CD4-positive, alpha-beta T cell treated with Interleukin-21 for 1 hour (primary cell): ENCODE measurements around the gene ABCA4.
"Not testable (repeated sequence)": the region's sequence is repeated elsewhere in the genome, so short reads cannot be mapped to it uniquely, and the experiment has no call there.

Experiments used
- DNase-seq: peaks from one replicate; pipeline ENCODE4 v3.0.0-alpha.2; 2020

The ABCA4 gene

DNA sequence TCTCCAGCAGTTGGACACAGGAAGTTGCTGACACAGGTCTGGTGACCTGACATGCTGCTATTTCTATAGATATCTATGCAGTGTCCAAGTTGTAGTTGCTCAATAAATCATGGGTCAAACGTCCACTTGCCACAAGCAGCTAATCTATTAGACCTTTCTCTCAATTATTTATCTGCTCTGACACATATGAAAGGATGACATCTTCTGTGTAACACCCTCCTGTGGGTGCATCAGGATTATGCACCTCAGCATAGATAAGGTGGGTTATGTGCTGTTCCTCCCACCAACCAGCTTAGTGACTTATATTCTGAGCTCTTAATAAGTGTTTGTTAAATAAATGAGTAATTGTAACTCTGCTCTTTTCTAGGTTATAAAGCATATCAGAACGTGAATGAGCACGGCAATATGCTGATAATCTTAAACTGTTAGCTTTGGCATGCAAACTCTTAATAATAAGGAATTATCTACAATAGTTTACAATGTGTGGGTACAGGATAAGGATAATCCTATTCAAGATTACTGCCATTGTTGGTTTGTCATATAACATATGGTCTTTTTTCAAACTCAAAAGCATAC is 121.0 kb downstream of the ABCA4 start:
- no peak for DNase-seq

DNA sequence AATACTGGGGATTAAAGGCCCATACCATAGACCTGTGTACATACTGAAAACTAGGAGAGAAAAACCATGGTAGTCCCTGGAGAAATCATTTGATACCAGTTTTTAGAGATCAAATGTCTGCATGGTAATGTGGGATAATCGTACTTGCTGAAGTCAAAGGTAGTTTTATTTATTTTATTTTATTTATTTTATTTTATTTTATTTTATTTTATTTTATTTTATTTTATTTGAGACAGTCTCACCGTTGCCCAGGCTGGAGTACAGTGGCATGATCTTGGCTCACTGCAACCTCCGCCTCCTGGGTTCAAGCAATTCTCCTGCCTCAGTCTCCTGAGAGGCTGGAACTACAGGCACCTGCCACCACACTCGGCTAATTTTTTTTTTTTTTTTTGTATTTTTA is 122.4 kb downstream of the ABCA4 start:
- DNase-seq = not testable (repeated sequence)

DNA sequence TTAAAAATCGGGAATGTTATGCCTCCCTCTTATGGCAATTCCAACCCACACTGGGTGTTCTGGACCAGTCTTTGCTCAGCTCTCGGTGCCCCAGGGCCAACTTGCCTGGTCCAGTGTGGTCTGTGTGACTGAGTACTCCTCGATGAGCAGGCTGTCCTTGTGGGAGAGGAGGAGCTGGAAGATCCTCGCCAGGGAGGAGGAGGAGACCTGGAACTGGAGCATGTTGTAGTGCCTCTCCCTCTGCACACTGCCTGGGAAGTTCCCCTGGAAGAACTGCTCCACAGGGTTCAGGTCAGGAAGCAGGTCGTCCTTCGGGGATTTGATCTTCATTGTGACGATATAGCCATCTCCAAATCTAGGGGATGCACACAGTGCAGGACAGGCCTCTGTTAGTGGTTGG is 123.2 kb downstream of the ABCA4 start:
- DNase-seq = no peak

DNA sequence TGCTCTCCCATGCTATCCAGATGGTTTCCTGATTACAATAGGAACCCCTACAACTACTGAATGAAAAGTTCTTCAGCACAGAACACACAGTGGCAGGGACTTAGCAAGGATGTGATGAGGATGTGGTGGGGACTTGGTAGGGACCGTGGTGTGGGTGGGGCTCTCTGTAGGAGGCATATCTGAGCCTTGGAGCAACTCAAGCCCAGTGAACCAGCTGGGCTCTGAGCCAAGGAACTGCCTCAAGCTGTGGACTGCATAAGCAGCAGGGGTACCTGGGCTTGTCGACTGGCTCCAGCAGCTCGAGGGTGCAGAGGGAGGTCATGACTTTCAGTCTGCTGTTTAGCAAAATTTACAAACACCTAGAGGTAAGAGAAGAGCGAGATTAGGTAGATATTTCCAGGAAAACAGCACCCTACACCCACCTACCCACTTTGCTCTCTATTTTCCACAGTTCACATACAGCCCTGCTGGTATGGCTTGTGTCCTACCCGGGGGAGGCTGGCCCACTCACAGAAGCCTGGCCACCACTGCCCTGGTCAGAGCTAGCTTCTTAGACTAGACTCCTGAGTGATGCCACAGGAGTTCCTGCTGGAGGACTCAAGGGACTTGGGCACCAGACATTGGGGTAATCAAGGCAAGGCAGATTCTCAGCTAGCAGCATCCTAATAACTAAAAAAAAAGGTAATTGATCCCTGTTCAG is 125.0 kb downstream of the ABCA4 start:
- no peak for DNase-seq

DNA sequence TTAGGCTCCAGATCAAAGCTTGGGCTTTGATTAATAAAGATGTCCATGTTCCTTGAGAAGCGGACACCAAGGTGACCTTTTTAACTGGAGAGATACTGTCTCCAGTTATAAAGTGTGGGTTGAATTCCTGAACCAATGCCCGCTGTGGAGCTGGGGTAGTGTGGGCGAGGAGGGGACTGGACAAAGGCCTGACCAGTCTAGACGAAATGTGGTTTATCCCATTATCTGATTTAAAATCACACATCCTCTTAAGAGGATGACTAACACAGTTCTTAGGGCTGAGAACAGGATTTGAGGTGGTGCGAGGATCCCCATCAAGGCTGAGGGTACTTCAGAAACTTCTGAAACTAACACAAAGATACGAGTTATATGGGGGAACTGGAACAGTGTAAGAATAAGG is 127.2 kb downstream of the ABCA4 start:
- no peak for DNase-seq

DNA sequence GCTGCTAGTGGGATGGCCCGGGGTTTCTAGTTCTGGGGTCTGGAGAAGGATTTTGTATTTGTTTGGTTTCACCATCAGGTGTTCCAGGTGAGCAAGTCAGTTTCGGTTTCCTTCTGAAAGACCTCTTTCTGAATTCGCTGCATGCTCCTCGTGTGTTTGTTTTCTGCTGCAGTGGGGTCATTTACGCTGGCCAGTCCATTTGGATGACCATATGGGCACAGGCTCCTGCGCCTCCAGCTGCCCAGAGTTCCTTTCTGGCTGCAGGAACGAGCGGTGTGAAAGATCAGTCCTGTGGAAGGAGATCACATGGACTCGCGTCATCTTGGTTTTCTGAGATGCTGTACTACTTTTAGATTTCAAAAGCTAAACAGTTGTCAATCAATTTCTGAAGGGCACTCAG is 128.0 kb downstream of the ABCA4 start:
- DNase-seq = no peak

DNA sequence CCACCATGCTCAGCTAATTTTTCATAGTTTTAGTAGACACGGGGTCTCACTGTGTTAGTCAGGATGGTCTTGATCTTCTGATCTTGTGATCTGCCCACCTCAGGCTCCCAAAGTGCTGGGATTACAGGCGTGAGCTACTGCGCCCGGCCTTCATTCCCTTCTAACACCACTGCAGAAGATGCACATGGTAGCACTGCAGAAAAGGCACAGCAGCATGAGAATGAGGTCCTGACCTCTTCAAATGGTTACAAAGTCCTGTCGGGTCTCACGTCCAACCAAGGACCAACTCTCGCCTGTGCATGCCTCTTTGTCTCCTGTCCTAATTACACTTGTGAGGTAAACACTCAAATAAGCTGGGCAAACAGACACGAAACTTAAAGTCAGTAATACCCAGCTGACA is 128.8 kb downstream of the ABCA4 start:
- no peak for DNase-seq

DNA sequence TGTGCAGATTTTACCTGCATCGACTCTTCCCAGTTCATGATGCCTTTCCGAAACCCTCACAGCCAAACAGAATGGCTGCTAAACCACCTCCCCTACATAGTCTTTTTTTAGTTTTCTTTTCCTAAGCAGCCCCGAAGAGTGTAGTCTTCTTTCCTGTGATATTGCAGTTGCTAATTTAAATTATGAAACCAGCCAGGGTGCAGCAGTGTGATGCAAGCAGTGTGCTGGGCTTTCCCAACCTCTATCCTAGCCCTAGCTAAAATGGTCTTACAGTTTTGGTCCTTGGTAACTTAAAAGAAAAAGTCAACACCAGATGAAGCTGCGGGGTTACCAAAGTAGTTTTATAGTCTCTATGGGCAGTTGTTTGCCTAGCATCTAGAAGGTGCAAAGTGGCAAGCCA is 129.7 kb downstream of the ABCA4 start:
- no peak for DNase-seq

DNA sequence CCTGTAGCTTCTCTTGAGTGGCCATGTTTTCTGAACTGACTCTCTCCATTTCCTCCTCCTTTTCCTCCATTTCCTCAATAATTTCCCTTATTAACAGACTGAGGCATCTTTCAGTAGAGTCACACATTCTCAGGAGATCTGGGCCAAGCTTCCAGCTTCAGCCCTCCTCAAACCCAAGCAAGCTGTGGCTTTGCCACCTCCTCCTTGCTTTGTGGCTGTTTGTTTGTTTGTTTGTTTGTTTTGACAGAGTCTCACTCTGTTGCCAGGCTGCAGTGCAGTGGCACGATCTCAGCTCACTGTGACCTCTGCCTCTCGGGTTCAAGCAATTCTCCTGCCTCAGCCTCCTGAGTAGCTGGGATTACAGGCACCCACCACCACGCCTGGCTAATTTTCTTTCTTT is 130.5 kb downstream of the ABCA4 start:
- DNase-seq = not testable (repeated sequence)

DNA sequence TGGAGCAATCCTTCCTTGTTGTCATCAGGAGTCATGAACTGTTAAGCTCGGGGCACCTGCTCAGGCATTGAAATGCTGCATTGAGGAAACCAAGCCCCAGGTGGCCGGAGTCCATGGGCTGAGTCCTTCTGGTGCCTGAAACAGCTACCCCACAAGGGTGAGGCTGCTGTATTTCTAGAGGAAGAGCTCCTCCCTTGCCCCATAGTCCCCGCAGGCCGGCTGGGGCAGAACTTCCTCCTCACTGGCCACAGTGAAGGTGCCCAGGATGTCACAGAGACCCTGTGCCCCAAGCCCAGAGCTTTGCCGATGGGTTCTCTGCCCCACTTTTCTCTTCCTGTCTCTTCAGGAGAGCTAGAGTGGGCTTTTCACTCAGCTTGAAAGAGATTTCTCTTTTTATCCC is 130.9 kb downstream of the ABCA4 start:
- no peak for DNase-seq

DNA sequence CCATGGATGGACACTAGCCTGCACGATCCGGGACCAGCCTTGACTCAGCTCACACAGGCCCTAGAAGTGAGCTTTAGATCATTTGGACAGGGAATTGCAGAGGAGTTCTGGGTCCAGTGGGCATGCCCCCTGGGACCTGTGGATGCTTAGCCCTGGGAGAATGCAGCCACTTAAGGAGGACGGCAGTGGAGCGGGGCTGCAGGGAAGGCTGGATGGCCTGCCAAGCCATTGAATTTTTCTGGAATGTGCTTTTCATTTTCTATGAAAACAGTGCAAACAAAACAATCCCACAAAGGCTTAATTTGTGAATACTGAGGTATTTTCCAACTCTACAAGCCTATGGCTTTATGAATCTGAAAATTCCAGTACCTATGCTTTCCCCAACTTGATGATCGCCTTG is 131.3 kb downstream of the ABCA4 start:
- no peak for DNase-seq

DNA sequence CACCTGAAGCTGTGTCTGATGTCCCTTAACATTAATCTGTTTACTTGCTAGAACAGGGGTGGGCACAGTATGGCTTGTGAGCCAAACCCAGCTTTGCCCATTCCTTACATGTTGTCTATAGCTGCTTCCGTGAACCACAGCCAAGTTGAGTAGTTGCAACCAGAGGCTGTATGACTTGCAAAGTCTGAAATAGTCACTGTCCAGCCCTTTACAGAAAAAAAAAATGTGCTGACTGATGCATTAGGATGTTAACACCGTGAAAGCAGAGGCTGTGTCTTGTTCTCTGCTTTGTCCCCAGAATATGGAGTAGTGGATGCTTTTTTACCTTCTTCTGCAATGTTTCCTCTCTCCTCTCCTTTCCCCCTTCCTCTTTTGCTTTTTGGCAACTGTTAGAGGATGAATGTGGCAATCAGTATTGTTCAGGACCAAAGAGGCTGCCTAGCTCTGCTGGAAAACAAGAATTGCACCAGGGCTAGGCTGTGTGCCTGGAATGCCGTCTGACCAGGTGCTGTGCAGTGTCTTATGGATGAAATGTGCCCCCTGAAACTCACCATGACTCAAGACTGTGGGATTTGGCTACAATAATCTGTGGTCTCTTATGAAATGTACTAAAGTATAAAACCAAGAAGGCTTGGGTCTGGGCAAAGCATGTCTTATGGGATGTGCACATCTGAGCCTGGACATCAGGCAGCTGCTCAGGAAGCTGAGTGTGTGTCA is 132.2 kb downstream of the ABCA4 start:
- DNase-seq = no peak

DNA sequence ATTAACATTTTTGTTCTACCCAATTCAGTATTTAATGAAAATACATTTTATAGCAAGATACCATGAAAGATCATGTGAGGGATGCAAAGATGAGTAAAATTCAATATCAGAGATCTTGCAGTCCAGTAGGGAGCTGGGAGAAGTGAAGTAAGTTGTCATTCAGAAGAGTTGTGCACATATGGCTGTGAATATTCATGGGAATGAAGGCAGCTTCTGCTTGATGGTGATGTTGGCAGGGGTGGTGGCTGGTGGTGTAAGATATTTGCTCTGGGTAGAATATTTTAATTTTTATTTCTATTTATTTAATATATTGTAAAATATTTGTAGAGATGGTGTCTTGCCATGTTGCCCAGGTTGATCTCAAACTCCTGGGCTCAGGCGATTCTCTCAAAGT is 139.7 kb downstream of the ABCA4 start:
- no peak for DNase-seq

DNA sequence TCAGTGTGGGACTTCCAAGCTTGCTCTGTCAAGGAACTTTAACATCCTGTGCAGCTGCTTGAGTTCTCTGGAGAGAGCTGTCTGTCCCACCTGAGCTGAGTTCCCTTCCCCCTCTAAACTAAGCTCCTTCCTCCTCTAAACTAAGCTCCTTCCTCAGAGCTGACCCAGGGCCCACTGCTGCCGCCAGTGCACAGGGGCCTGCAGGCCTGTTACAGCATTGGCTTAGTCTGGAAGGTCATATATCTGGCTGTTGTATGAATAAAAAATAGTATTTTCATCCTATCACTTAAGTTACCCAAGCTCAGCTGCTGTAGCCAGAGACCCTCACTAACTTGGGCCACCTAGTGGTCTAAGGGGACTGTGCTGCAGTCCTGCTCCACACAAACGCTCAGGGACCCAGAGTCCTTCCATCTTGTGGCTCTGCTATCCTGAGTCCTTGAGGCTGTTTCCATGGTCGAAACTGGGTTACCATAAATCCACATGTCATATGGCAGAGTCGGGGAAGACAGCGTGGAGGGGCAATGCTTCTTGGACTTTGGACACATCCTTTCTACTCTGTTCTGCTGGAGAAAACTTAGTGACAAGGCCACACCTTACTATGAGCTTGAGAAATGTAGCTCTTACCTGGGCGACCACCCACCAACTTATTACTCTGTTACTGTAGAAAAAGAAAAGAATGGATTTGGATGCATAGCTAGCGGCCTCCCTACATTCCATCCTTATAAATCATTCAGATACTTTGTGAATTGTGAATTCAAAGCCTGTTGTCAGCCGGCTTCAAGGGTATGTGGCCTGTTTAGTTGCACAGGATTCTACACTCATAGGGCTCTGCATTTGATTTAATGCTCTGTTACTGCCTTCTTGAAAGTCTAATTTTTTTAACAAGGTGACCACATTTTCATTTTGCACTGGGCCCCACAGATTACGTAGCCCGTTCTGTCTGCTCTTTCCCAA is 140.4 kb downstream of the ABCA4 start:
- no peak for DNase-seq

DNA sequence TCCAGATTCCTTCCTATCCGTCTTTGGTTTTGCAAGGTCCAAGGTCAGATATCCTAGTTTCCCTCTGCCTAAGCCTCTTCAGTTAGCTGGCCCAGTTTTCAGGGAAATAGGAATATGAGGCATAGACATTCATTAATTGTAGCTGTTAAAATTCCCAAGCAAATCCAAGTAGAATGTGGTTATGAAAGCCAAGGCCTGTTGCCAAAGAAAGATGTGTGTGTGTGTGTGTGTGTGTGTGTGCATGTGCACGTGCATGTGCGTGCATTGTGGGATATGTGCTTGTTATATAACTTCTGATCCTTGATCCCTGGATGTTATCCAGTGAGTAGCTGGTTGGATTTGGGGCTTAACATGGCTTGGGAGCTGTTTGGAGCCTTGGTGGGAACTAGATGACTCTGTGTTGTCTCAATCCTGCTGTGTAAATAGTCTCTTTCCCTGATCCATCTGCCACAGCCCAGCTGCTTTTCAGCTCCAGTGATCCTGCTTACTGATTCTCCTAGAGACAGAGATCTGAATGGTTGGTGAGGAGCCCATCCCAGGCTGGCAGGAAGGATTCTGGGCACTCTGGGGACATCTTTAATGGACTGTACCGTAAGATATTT is 141.1 kb downstream of the ABCA4 start:
- DNase-seq = no peak

DNA sequence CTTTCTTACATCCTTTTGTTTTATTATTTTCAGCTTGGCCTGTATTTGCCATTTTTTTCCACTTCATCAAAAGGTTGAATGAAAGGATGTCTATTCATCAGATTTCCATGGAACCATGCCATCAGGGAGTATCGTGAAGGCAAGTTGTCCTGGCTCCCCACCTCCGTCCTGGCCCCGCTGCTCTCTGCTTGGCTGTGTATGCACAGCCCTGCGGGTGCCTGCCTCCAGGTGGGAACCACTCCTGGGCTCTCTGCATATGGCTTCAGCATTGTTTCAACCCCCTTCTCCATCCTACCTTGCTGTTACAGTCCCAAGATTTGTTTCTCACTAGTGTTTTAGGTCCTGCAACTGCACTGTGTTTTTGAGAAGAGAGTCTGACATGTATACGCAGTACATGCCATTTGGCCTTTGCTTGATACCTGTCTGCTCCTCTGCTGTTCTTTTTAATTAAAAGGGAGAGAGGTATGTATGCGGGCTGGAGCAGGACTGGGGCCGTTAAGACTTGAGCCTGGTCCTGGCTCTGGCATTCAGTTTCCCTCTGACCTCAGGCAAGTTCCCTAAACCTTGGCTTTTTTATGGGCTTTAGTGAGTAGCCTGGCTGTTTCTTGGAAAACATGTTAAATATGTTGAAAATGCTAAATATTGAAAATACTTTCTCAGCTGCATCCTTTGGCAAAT is 141.8 kb downstream of the ABCA4 start:
- no peak for DNase-seq

DNA sequence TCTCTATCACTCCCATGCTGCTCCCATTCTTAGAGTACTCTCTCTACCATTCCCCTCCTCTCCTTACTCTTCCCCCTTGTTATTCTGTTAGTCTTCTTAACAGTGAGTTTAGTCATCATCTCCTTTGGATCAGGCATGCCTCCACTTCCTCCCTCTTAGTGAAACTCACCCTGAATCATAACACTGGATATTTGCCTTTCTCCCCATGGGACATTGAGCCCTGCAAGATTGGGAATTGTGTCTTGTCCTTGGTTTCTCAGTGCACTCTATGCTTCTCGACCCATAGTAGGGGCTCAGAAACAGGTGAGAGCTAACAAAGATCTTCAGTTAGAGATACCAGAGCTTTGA is 143.4 kb downstream of the ABCA4 start:
- DNase-seq = no peak

DNA sequence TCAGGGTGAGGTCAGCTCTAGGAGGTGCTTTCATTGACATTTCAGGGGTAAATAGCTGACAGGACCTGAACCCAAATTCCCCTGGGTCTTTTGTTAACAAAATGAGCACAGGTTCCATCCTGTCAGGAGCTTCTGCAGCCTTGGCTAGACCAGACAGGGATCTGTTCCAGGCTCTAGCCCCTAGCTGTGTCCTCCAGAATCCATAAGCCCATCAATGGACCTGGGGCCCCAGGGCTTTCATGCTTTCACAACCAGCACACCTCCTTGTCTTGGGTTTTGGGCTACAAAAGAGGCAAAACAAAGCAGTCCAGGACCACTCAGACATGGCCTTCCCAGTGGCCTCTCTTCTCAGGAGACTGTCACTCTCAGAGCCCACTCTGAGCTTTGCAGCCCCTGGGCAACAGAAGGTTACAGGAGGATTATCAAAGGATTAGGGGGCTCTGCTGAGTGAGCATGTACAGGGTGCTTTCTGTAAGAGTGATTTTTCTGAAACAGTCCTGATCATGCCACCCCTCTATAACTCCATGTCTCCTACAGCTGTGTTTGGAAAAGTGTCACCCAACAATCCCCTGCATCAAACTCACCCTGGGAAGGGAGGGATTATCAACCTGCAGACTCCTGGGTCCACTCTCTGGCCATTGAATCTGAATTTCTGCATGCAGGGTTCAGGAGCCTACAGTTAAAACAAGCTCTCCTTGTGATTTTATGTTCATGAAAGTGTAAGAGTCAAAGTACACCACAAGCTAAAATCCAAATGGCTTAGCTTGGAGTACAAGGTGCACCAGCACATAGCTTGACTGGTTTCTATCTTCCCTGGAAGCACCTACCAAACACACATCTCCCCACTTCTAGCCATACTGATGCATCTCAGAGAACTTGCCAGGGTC is 144.0 kb downstream of the ABCA4 start:
- no peak for DNase-seq

DNA sequence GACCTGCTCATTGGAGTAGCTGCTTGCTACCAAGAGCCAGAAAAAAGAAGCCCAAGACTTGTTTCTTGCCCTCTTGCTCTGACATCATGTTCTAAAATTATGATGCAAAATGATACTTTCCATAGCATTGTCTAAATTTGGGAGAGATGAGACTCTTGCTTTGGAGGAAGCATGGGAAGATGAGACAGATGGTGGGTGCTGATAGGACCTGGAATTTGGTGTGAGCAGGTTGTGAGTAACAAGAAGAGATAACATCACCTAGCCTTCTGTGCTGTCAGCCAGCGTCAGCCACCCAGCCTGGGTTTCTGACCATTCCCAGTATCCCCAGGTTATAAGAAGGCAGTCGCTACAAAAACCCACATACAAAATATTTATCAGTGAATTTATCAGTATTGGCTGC is 144.7 kb downstream of the ABCA4 start:
- DNase-seq = no peak

DNA sequence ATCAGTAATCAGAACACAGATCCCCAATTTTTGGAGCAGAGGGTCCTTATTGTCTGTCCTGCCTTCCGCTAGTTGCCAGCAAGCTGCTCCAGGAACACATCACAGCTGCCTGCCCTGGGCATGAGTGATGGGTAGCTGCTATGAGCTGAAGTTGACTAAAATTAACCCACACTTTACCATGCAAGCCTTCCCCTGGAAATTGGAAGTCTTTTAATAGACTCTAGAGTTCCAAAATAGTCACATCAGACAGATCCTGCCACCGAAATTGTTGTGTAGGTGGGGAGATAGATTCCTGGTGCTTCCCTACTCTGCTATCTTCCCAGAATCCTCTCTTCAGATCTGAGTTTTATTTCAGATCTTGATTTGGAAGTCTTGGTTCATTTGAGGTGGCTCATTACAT is 148.6 kb downstream of the ABCA4 start:
- no peak for DNase-seq

DNA sequence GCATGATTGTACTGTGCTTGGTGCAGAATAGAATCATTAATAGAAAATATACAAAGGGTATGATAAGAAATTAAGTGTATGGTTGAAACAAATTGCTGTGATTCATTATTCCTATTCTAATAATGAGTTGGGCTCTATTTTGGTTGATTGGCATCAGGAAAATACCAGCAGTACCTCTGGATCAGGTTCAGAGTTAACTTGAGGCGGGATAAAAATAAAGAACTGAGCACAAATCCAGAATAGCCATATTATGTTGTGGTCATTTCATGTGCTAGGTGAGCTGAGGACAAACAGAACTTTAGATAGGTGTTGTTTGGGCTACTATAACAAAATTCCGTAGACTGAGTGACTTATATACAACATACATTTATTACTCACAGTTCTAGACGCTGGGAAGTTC is 151.1 kb downstream of the ABCA4 start:
- no peak for DNase-seq
